Retina (tissue), 1 donor: ENCODE data around the gene MVB12A.
A peak's percentile ranks its signal among the peaks of the same experiment; 100 is the strongest.

ENCODE experiments used
- DNase-seq: peaks from one replicate; pipeline ENCODE4 v3.0.0-alpha.2; 2016

The MVB12A gene

DNA sequence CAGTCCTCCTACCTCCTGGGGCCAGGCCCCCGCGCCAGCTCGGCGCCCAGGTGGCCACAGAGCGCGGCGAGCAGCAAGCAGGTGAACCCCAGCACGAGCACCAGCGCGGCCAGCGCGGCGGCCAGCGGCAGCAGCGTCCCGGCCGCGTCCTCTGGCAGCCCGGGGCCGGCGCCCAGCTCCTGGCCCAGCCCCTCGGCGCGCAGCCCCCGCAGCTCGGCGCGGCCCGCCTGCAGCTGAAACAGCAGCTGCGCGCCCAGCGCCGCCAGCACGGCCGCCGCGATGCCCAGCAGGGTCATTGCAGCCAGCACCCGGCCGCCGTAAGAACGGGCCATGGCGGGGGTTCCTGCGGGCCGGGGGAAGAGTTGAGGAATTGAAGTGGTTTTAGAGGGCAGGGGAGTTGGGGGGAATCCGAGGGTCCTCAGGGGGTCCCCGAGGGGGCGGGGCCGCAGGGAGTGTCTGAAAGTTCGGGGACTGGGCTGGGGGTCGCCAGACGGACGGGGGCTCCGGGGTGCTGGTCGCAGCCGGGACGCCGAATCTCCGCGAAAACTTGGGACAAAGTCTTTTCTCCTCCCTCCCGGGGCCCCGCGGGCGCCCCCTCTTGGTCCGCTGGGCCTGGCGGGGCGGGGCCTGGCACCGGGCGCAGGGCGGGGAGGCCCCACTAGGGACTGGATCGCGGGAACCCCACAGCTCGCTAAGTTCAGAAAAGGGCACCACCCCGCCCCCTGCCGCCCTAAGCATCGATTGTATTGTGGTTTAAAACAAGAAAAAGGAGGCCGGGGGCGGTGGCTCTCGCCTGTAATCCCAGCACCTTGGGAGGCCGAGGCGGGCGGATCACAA is 28.5 kb downstream of the MVB12A start, which contains the start of gene TMEM221:
TMEM221 (minus strand) TSS at position 538 of the 837 bp plus-strand sequence; CDS start at position 332, 206 bp downstream.
- peak; percentile 53 for DNase-seq

GRCh38 chr19:17450264-17451075 is 30.6 kb downstream of the MVB12A start:
- DNase-seq = no peak

- DNase-seq = no peak
These were observed 32.0 kb downstream of the MVB12A start for GRCh38 chr19:17451820-17452219.

DNA sequence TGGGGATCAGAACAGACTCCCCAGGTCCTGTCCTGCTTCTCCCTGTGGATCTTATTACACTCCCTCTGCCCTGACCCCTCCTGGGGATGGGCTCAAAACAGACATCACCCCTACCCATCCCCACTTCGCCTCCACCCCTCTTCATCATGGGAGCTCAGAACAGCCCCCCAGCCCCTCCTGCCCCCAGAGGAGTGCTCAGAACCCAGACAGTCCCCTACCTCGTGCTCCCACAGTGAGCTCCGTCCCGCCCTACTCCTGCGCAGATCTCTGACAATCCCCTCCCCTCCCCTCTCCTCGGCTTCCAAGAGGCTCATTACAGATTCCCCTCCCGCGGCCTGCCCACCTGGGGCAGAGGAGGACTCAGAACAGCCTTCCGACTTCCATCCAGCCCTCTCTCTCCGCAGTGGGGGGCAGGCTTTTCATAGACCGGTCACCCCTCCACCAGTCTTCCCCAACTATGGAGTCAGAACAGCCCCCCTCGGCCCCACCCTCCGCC is 34.8 kb downstream of the MVB12A start:
- DNase-seq = no peak

DNA sequence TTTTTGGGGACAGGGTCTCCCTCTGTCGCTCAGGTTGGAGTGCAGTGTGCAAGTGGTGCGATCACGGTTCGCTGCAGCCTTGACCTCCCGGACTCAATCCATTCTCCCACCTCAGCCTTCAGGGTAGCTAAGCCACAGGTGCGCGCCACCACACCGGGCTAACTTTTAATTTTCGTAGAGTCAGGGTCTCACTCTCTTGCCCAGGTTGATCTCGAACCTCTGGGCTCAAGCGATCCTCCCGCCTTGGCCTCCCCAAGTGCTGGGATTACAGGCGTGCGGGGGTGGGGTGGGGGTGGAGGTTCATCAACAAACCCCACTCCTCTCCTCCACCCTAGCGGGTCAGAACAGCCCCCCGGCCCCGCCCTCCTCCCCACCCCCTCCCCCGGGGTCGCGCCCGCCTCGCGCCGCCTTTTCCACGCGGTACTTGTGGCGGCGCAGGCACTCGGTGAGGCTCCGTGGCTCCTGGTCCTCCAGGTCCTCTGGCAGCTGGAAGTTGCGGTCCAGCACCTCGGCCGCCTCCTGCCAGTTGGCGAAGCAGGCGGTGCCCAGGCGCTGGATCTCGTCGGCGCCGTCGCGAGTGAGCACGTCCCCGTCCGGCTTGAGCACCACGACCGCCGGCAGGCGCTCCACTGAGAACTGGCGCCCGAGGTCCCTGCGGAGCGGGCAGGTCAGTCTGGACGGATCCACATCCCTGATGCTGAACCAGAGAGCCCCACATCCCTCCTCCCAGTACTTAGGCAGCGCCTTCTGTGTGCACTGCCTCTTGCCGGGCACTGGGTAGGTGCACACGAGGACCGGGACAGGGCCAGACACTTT is 35.7 kb downstream of the MVB12A start:
- peak; percentile 48 for DNase-seq

GRCh38 chr19:17456127-17456526 is 36.3 kb downstream of the MVB12A start:
- no peak for DNase-seq

GRCh38 chr19:17457616-17458015 is 37.8 kb downstream of the MVB12A start:
- DNase-seq = no peak

GRCh38 chr19:17458970-17459369 is 39.1 kb downstream of the MVB12A start:
- DNase-seq = no peak

GRCh38 chr19:17460372-17461230 is 40.8 kb downstream of the MVB12A start, which contains the start of gene NXNL1:
NXNL1 (minus strand) TSS chr19:17460926; CDS start chr19:17460869, 57 bp downstream.
- no peak for DNase-seq

GRCh38 chr19:17466487-17466850 is 46.6 kb downstream of the MVB12A start:
- DNase-seq = no peak

DNA sequence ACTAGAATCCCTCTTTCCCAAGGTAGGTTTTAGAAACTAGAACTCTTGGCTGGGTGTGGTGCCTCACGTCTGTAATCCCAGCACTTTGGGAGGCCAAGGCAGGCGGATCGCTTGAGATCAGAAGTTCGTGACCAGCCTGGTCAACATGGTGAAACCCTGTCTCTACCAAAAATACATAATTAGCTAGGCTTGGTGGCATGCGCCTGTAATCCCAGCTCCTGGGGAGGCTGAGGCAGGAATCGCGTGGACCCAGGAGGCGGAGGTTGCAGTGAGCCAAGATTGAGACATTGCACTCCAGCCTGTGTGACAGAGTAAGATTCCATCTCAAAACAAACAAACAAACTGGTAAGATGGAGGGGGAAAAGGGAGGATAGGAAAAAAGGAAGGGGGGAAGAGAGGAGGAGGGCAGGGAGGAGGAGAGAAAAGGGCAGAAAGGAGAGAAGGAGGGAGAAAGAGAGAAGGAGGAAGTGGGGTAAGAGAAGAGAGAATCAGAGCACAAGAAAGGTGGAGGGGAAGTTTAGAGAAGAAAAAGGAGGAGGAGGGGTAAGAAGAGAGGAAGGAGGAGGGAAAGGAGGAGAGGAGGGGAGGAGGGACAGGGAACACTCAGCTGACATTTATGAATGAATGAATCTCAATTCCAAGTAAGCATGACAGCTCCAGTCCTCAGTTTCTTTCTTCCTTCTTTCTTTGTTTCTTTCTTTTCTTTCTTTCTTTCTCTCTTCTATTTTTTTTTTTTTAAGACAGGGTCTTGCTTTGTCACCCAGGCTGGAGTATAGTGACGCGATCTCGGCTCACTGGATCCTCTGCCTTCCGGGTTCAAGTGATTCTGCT is 47.8 kb downstream of the MVB12A start:
- DNase-seq = no peak

DNA sequence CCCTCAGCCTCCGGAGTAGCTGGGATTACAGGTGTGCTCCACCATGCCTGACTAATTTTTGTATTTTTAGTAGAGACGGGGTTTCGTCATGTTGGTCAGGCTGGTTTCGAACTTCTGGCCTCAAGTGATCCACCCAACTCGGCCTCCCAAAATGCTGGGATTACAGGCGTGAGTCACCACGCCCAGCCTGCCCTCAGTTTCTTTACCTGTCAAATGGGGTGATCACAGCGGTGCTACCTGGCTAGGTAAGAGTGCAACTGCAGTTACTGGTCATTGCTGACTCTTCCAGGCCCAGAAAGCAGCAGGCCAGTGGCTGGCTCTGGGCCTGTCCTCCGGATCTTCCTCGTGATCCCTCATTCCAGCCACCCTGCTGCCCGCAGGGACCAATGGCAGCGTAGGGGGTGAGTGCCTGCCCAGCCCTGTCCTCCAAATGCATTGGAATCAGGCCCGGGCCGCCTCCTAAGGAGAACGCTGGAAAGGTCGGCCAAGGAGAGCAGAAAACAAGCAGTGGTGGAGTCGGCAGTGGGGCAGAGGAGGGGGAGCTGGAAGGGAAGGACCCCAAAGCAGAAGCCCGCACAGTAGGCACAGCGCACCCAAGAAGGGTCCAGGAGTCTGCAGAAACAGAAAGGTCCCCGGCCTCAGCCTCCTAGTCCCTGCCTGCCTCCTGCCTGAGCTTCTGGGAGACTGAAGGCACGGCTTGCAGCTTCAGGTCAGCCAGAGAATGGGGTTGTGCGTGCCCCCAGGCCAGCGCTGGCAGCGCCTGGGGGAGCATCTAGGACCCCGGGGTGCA is 48.6 kb downstream of the MVB12A start:
- DNase-seq = no peak

- DNase-seq = no peak
These were observed 49.2 kb downstream of the MVB12A start for GRCh38 chr19:17469092-17469480.

DNA sequence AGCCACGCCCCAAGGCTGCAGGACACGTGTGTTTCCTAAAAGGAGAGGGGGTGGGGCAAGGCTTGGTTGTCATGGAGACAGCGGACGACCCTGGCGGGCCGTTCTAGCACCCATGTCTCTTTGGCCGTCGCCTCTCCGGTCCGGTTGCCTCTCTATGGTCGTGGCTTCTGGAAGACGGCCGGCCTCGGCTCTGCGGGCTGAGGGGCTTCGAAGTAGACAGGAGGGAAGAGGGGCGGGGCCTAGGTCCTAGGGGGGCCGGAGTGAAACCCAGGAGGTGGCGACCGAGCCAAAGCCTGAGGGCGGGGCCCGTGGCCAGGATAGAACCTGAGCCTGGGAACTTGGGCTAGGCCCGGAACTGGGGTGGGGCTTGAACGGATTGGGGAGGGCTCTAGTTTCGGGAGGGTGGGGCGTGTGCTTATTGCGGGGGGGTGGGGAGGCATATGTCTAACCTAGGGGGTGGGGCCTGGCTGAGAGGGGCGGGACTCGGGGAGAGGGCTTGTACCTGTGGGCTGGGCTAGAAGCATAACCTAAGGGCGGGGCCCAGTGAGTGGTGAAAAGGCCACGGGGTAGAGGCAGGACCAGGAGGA is 49.7 kb downstream of the MVB12A start:
- DNase-seq = peak; percentile 86

DNA sequence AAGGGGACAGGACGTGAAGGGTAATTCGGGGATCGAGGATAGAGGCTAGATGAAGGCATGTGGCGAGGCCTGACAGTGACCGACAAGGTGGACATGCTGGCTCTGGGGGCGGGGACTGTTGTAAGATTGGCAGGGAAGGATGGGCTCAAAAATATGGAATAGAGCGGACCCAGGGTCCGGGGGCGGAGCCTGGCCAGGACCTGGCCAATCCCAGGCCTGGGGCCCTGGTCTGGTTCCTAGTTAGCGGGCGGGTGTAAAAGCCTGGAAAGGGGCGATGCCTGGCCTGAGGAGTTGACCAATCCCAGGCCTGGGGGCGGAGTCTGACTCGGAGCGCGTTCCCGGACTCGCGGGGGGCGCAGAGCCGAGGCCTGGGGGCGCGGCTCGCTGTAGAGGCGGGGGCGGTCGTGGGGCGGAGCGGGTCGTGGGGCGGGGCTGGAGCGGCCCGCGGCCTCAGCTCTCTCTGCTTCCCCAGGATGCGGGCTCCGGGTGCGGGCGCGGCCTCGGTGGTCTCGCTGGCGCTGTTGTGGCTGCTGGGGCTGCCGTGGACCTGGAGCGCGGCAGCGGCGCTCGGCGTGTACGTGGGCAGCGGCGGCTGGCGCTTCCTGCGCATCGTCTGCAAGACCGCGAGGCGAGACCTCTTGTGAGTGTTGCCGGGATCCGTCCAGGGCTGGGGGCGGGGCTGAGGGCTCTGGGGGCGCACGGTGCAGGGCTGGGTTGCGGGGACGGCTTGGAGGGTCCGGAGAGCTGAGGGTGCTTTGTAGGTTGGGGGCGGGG is 50.4 kb downstream of the MVB12A start, which contains the start of gene SLC27A1:
SLC27A1 (plus strand) TSS at position 457 of the 774 bp plus-strand sequence; CDS start at position 474, 17 bp downstream.
- DNase-seq = peak; percentile 97

- no peak for DNase-seq
These were observed 51.7 kb downstream of the MVB12A start for GRCh38 chr19:17471410-17472125.

GRCh38 chr19:17473041-17473440 is 53.2 kb downstream of the MVB12A start:
- no peak for DNase-seq
